K562 (cell line): ENCODE measurements around the gene ARL10. TPM values are rescaled to one million over a fixed set of nuclear protein-coding genes. Genes with fewer than 3 reads are reported as not detected.

Experiments used
- ATAC-seq: fragments of 200-7000 bp; cut with Tn5 transposase; 3 replicates; pipeline ENCODE4 v1.9.1; 2020; ENCODE audit warnings: moderate library complexity
- BruUV-seq: library from RNA; stranded (reverse); fragments of 400-500 nt; replicated peaks from 2 replicates; lab custom pipeline; 2021; lab: Mats Ljungman, UMichigan
- CTCF ChIA-PET: fragments of 300-600 bp; formaldehyde crosslinking; extraction: SDS; loops from one replicate; lab custom pipeline; 2021; ENCODE audit warnings: low intra/inter-chr PET ratio; lab: Yijun Ruan, JAX
- POLR2A ChIA-PET: fragments of 300-600, 350-650 bp; sonication (Branson Sonifier 250); formaldehyde crosslinking; extraction: SDS; loops from one replicate; lab custom pipeline; 2021; ENCODE audit warnings: antibody characterized with exemption, inconsistent platforms; lab: Yijun Ruan, JAX
- DNase-seq, 4 experiments: peaks; one replicate each; pipeline versions ENCODE4 v3.0.0 to v3.0.0-alpha.2; 2011 to 2018; ENCODE audit warnings: low spot score in 3 of 4, mixed read lengths in 3 of 4; ENCODE audit errors: extremely low read depth in 1 of 4
- FAIRE-seq: peaks from 2 replicates; lab custom pipeline; 2011; peaks lifted over from hg19 to GRCh38; lab: Jason Lieb, UNC
- H2AFZ ChIP-seq: 2 replicates; pipeline ENCODE4 v1.6.0; 2011; ENCODE audit warnings: low read depth, low read length, control low read depth, inconsistent platforms
- H3K27ac ChIP-seq: fragments of 200-600 bp; 3 replicates; pipeline ENCODE4 v1.8.0; 2011; ENCODE audit warnings: low read depth, mild to moderate bottlenecking, control low read depth, inconsistent platforms, low read length, moderate library complexity, mixed read lengths; ENCODE audit errors: extremely low read depth
- H3K27me3 ChIP-seq, 2 experiments: fragments of 300-600 bp in 1 of 2; 2 replicates in 1 of 2; 3 replicates in 1 of 2; pipeline versions ENCODE4 v1.6.0 to v1.8.0; 2011; ENCODE audit warnings: inconsistent platforms in 2 of 2, low read length in 2 of 2, mild to moderate bottlenecking in 1 of 2, mixed read lengths in 1 of 2, moderate library complexity in 1 of 2; ENCODE audit not compliant: control insufficient read depth in 2 of 2, insufficient read depth in 2 of 2
- H3K36me3 ChIP-seq: fragments of 300-600 bp; 3 replicates; pipeline ENCODE4 v1.8.0; 2011; ENCODE audit warnings: mild to moderate bottlenecking, low read length, inconsistent platforms; ENCODE audit not compliant: control insufficient read depth, insufficient read depth
- H3K4me1 ChIP-seq, 2 experiments: fragments of 200-600 bp in 1 of 2; replicated peaks in 1 of 2; 2 replicates in 1 of 2; 3 replicates in 1 of 2; pipeline versions ENCODE4 v1.5.1 to v1.8.0; 2011; ENCODE audit warnings: inconsistent platforms in 2 of 2, low read length in 2 of 2, mild to moderate bottlenecking in 1 of 2, mixed read lengths in 1 of 2, moderate library complexity in 1 of 2; ENCODE audit not compliant: control insufficient read depth in 2 of 2, insufficient read depth in 2 of 2
- H3K4me2 ChIP-seq: 2 replicates; pipeline ENCODE4 v1.6.1; 2011; ENCODE audit warnings: low read length, control low read depth, inconsistent platforms, mixed read lengths; ENCODE audit not compliant: insufficient read depth
- H3K4me3 ChIP-seq: fragments of 200-600 bp; sonication (generic), shearing (Covaris generic); 2 replicates; pipeline ENCODE4 v1.5.1; 2016; ENCODE audit warnings: control low read depth, inconsistent platforms
- H3K79me2 ChIP-seq: fragments of 200-600 bp; 3 replicates; pipeline ENCODE4 v1.8.0; 2011; ENCODE audit warnings: low read length, inconsistent platforms; ENCODE audit not compliant: control insufficient read depth, insufficient read depth
- H3K9ac ChIP-seq, 2 experiments: 2 replicates each; pipeline versions ENCODE4 v1.6.0 to v1.6.1; 2011; ENCODE audit warnings: low read depth in 2 of 2, low read length in 2 of 2, control low read depth in 1 of 2, inconsistent platforms in 1 of 2, mild to moderate bottlenecking in 1 of 2, mixed read lengths in 1 of 2; ENCODE audit not compliant: insufficient read depth in 1 of 2
- H3K9me1 ChIP-seq: one replicate; pipeline ENCODE4 v1.6.0; 2011; ENCODE audit warnings: inconsistent platforms, mild to moderate bottlenecking, low read length, moderate library complexity; ENCODE audit not compliant: control insufficient read depth, insufficient read depth
- H3K9me3 ChIP-seq: replicated peaks from 2 replicates; pipeline ENCODE4 v1.5.1; 2011; ENCODE audit warnings: low read depth, low read length, inconsistent platforms; ENCODE audit not compliant: control insufficient read depth, insufficient read depth
- H4K20me1 ChIP-seq: replicated peaks from 2 replicates; pipeline ENCODE4 v1.6.1; 2011; ENCODE audit warnings: low read length, inconsistent platforms, mixed read lengths; ENCODE audit not compliant: control insufficient read depth, insufficient read depth
- CHD2 ChIP-seq: IDR thresholded peaks from 2 replicates; pipeline ENCODE4 v1.6.1; 2011; ENCODE audit warnings: low read depth, low read length
- EHMT2 ChIP-seq: fragments of 450-650 bp; IDR thresholded peaks from 2 replicates; pipeline ENCODE4 v1.6.1; 2018; ENCODE audit warnings: antibody characterized with exemption
- FUS ChIP-seq: fragments of 200-400 bp; formaldehyde crosslinking; optimal IDR thresholded peaks from 2 replicates; pipeline ENCODE3; 2017; ENCODE audit warnings: low read depth, low read length
- HOXB6 ChIP-seq: fragments of 250-450 bp; sonication (Bioruptor Pico); IDR thresholded peaks from 2 replicates; pipeline ENCODE4 v1.5.1; 2022; ENCODE audit warnings: mild to moderate bottlenecking, borderline replicate concordance
- PHF20 ChIP-seq: fragments of 450-650 bp; IDR thresholded peaks from 2 replicates; pipeline ENCODE4 v1.6.1; 2018; ENCODE audit not compliant: partially characterized antibody
- PHF8 ChIP-seq: fragments of 200-600 bp; sonication (generic); IDR thresholded peaks from 2 replicates; pipeline ENCODE4 v1.6.1; 2012; ENCODE audit warnings: mixed run types, mild to moderate bottlenecking, inconsistent platforms, low read length, moderate library complexity, borderline replicate concordance
- RAD51 ChIP-seq: fragments of 450-650 bp; IDR thresholded peaks from 2 replicates; pipeline ENCODE4 v1.7.1; 2016; ENCODE audit warnings: low read depth, mild to moderate bottlenecking, borderline replicate concordance
- RB1 ChIP-seq: fragments of 450-650 bp; IDR thresholded peaks from 2 replicates; pipeline ENCODE4 v1.6.1; 2017; ENCODE audit warnings: low read depth, mild to moderate bottlenecking
- RBM34 ChIP-seq: fragments of 200-400 bp; formaldehyde crosslinking; IDR thresholded peaks from 2 replicates; pipeline ENCODE4 v1.6.1; 2018; ENCODE audit warnings: low read length, borderline replicate concordance; ENCODE audit not compliant: insufficient read depth
- SIX5 ChIP-seq, 2 experiments: IDR thresholded peaks; 2 replicates each; pipeline ENCODE4 v1.6.1; 2011; ENCODE audit warnings: low read length in 2 of 2, borderline replicate concordance in 1 of 2, low read depth in 1 of 2, mild to moderate bottlenecking in 1 of 2, moderate library complexity in 1 of 2; ENCODE audit not compliant: insufficient read depth in 1 of 2
- SLC30A9 ChIP-seq: fragments of 250-450 bp; sonication (Bioruptor Pico); IDR thresholded peaks from 2 replicates; pipeline ENCODE4 v1.8.0; 2022; ENCODE audit warnings: mild to moderate bottlenecking, moderate library complexity
- TGIF2 ChIP-seq: sonication (generic); formaldehyde crosslinking; IDR thresholded peaks from 2 replicates; pipeline ENCODE4 v1.8.1; 2022; ENCODE audit warnings: mild to moderate bottlenecking, missing genetic modification reagents, moderate library complexity
- XRCC3 ChIP-seq: fragments of 450-650 bp; IDR thresholded peaks from 2 replicates; pipeline ENCODE4 v1.6.1; 2017; ENCODE audit warnings: mild to moderate bottlenecking, moderate library complexity
- ZFPM2 ChIP-seq: fragments of 250-450 bp; sonication (Bioruptor Pico); IDR thresholded peaks from 2 replicates; pipeline ENCODE4 v1.5.1; 2022; ENCODE audit warnings: mild to moderate bottlenecking
- ZNF445 ChIP-seq: fragments of 250-450 bp; sonication (Bioruptor Pico); IDR thresholded peaks from 2 replicates; pipeline ENCODE4 v1.4.0; 2020; ENCODE audit warnings: low read depth, mild to moderate bottlenecking, moderate library complexity
- ZNF717 ChIP-seq: fragments of 250-450 bp; sonication (Bioruptor Pico); IDR thresholded peaks from 2 replicates; pipeline ENCODE4 v1.5.0; 2021
- WGBS: fragments of 100-300 bp; shearing (Covaris generic); methylation state at CpG from one replicate; pipeline ENCODE4 v1.1.6; 2016; ENCODE audit warnings: low coverage, mixed read lengths; ENCODE audit not compliant: insufficient coverage; ENCODE audit errors: missing lambda C conversion rate; 5-methylcytosine and 5-hydroxymethylcytosine counted together
- in situ Hi-C: fragments of 300-500 bp; cut with MboI; formaldehyde crosslinking; loops from 4 replicates; pipeline ENCODE4 v1.15.0; 2018; ENCODE audit warnings: inconsistent platforms, mixed read lengths
- intact Hi-C: fragments of 100-400 bp; cut with micrococcal nuclease; formaldehyde crosslinking; loops from 2 replicates; pipeline ENCODE4 v1.14.2; 2022
- polyA plus RNA-seq, 8 experiments: library from polyadenylated mRNA; depleted of rRNA in 4 of 8; stranded (reverse) in 5 of 8; unstranded in 3 of 8; fragments of >200 nt; fragmentation: Nextera tagmentation in 2 of 8; fragmentation: Illumina TruSeq in 1 of 8; extraction: Ambion mirVana in 2 of 8; extraction: Trizol in 1 of 8; gene quantifications; 2 replicates each; pipeline versions ENCODE4 v1.2.1 to v1.2.3, GENCODE V29; 2011 to 2014; ENCODE audit warnings: inconsistent platforms in 1 of 8, missing spikeins in 1 of 8
- total RNA-seq, 7 experiments: library from RNA; depleted of rRNA in 6 of 7; stranded (reverse); fragments of >200 nt in 6 of 7; fragmentation: Illumina TruSeq in 2 of 7; extraction: Trizol in 2 of 7; gene quantifications; 2 replicates each; pipeline versions ENCODE4 v1.2.1 to v1.2.3, GENCODE V29; 2011 to 2021; ENCODE audit warnings: low replicate concordance in 1 of 7

ARL10 gene
- total and polyA plus RNA-seq, 9 of the 15 experiments (the other 6 are each of a cell fraction or from before 2014, with no cell fraction given) = under 0.01 to 0.40 (median 0.34) TPM; not detected in 3

DNA sequence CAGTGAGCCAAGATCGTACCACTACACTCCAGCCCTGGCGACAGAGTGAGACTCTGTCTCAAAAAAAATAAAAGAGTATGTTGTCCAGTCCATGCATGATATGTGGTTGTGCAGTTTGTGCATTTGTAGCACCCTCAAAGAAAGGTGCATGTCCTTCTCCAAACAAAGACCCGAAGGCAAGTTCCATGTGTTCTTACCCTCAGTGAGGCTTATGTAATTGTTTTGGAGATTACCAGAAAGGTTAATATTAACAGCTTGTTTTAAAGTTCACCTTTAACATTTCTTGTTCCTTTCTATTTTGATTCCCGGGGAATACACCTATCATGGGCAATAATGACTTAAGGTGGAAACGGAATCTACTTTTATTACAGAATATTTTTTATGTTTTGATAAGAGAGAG lies 26.0 kb upstream of the ARL10 start:
- ChIA-PET CTCF (no interaction called here), POLR2A (interaction anchor here (1.2 to 1.3 kb wide), 2 partner anchors 9 to 20 kb away, joined by 4 read pairs; no protein-coding TSS in a partner anchor)
- FAIRE-seq = no peak
- intact Hi-C loops = no loop called here
- Histone ChIP-seq H3K79me2 (no peaks in the 10 kb centered on the region), H3K4me3 (no peak overlapping the region), H3K4me2 (no peak overlapping the region), H3K9me1 (peaks cover 4% of the 10 kb centered on the region), H3K9ac (no peak overlapping the region), H2AFZ (no peak overlapping the region), H4K20me1 (no peaks in the 10 kb centered on the region), H3K36me3 (peaks cover 51% of the 10 kb centered on the region), H3K4me1 (peaks cover 4 to 9% of the 10 kb centered on the region in 2 experiments; a peak in 4 of 5 replicates), H3K27me3 (no peaks in the 10 kb centered on the region), H3K27ac (no peak overlapping the region), H3K9me3 (no peaks in the 10 kb centered on the region)
- DNase-seq = no peak
- in situ Hi-C loops = no loop called here
- TF ChIP-seq RB1 (no peak), HOXB6 (CRISPR knock-in tag) (no peak), RAD51 (no peak), ZNF717 (no peak), CHD2 (no peak), TGIF2 (no peak), PHF20 (no peak), RBM34 (no peak), XRCC3 (no peak), SIX5 (IDR thresholded peaks at IDR 0.05; ENCODE audit: borderline replicate concordance in 1 of 2, insufficient read depth in 1 of 2, low read depth in 1 of 2, low read length in 2 of 2) (no peak), ZFPM2 (CRISPR knock-in tag) (no peak), SLC30A9 (no peak), EHMT2 (no peak), ZNF445 (CRISPR knock-in tag) (no peak), FUS (no peak), PHF8 (no peak)
- ATAC-seq = no peak
- WGBS = 84% methylated on average over 5 of the region's 5 CpGs
- BruUV-seq = no TSS peak
